ENCODE results near the gene CEP41. TPM values are rescaled to one million over a fixed set of nuclear protein-coding genes. Genes with fewer than 3 reads are reported as not detected.

The CEP41 gene
- total and polyA plus RNA-seq, 2 of the 13 experiments (the other 11 are each of a cell fraction or from before 2014, with no cell fraction given), result 8.7 to 9.0 TPM

DNA sequence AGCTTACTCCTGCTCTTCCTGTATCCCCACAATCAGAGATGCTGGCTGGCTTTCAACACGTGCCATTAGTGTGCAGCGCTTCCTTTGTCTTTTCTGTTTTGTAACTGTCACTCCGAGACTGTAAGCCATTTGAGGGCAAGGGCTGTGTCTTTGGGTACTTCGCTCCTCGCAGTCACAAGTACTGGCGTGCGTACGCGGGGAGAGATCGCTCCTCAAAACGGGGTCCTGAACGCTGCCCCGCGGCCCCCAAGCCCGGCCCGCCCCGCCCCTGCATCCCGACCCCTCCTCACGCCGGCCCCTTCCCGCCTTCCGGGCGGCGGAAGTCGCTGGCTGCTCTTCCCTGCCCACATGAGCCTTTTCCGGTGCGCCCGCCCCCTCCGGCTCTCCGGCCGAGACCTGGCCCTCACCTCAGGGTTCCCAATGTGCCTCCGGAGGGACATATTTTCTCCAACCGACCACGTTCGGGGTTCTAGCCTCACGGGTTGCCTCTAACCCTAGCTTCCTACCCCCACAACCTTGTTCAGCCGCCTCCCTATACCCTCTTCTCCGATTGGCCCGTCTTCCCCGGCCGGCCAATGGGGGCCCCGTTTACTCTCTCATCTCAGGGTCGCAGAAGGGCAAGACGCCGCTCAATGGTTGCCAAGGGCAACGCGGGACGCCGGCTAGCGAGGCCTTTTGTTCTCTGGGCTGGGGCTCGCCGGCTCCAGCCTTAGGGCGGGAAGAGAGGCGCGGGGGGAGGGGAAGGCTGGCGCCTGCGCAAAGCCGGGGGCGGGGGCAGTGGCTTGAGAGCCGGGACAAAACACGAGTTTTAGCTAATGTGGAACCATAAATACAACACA, at the start of gene CEP41 (continued):
- TF ChIP-seq HMGXB4 (CRISPR knock-in tag; IDR thresholded peaks at IDR 0.05; ENCODE audit: borderline replicate concordance in 1 of 2, low read depth in 1 of 2) (0 out of 4 replicates have a peak, but pooled peaks of 1 of the 2 experiments have one; percentile 58), ZFY (CRISPR knock-in tag; IDR thresholded peaks at IDR 0.05) (peak; percentile 44), RBFOX2 (IDR thresholded peaks at IDR 0.05; ENCODE audit: low read depth, low read length) (peak; percentile 48; the same call in 1 of the 2 replicates), HDAC2 (CRISPR knock-in tag; IDR thresholded peaks at IDR 0.05) (peak; percentile 30; the same call in 1 of the 2 replicates), MAFG (CRISPR knock-in tag; IDR thresholded peaks at IDR 0.05) (no peak), SALL2 (CRISPR knock-in tag; IDR thresholded peaks at IDR 0.05) (no peak), PCBP1 (IDR thresholded peaks at IDR 0.05; ENCODE audit: borderline replicate concordance, low read depth, low read length) (0 out of 2 replicates have a peak, but pooled peaks have one; percentile 46)
- TF ChIP-seq, protein P1, sequence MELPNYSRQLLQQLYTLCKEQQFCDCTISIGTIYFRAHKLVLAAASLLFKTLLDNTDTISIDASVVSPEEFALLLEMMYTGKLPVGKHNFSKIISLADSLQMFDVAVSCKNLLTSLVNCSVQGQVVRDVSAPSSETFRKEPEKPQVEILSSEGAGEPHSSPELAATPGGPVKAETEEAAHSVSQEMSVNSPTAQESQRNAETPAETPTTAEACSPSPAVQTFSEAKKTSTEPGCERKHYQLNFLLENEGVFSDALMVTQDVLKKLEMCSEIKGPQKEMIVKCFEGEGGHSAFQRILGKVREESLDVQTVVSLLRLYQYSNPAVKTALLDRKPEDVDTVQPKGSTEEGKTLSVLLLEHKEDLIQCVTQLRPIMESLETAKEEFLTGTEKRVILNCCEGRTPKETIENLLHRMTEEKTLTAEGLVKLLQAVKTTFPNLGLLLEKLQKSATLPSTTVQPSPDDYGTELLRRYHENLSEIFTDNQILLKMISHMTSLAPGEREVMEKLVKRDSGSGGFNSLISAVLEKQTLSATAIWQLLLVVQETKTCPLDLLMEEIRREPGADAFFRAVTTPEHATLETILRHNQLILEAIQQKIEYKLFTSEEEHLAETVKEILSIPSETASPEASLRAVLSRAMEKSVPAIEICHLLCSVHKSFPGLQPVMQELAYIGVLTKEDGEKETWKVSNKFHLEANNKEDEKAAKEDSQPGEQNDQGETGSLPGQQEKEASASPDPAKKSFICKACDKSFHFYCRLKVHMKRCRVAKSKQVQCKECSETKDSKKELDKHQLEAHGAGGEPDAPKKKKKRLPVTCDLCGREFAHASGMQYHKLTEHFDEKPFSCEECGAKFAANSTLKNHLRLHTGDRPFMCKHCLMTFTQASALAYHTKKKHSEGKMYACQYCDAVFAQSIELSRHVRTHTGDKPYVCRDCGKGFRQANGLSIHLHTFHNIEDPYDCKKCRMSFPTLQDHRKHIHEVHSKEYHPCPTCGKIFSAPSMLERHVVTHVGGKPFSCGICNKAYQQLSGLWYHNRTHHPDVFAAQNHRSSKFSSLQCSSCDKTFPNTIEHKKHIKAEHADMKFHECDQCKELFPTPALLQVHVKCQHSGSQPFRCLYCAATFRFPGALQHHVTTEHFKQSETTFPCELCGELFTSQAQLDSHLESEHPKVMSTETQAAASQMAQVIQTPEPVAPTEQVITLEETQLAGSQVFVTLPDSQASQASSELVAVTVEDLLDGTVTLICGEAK (IDR thresholded peaks at IDR 0.05), result no peak
- TF ChIP-seq, protein P1 (CRISPR knock-in tag; IDR thresholded peaks at IDR 0.05), result peak; percentile 46; the same call in 1 of the 2 replicates
- TF ChIP-seq, protein P2, sequence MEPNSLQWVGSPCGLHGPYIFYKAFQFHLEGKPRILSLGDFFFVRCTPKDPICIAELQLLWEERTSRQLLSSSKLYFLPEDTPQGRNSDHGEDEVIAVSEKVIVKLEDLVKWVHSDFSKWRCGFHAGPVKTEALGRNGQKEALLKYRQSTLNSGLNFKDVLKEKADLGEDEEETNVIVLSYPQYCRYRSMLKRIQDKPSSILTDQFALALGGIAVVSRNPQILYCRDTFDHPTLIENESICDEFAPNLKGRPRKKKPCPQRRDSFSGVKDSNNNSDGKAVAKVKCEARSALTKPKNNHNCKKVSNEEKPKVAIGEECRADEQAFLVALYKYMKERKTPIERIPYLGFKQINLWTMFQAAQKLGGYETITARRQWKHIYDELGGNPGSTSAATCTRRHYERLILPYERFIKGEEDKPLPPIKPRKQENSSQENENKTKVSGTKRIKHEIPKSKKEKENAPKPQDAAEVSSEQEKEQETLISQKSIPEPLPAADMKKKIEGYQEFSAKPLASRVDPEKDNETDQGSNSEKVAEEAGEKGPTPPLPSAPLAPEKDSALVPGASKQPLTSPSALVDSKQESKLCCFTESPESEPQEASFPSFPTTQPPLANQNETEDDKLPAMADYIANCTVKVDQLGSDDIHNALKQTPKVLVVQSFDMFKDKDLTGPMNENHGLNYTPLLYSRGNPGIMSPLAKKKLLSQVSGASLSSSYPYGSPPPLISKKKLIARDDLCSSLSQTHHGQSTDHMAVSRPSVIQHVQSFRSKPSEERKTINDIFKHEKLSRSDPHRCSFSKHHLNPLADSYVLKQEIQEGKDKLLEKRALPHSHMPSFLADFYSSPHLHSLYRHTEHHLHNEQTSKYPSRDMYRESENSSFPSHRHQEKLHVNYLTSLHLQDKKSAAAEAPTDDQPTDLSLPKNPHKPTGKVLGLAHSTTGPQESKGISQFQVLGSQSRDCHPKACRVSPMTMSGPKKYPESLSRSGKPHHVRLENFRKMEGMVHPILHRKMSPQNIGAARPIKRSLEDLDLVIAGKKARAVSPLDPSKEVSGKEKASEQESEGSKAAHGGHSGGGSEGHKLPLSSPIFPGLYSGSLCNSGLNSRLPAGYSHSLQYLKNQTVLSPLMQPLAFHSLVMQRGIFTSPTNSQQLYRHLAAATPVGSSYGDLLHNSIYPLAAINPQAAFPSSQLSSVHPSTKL (CRISPR knock-in tag; IDR thresholded peaks at IDR 0.05), result no peak
- TF ChIP-seq, protein P3, sequence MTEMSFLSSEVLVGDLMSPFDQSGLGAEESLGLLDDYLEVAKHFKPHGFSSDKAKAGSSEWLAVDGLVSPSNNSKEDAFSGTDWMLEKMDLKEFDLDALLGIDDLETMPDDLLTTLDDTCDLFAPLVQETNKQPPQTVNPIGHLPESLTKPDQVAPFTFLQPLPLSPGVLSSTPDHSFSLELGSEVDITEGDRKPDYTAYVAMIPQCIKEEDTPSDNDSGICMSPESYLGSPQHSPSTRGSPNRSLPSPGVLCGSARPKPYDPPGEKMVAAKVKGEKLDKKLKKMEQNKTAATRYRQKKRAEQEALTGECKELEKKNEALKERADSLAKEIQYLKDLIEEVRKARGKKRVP (CRISPR knock-in tag; IDR thresholded peaks at IDR 0.05), result 0 out of 4 replicates have a peak, but pooled peaks of 1 of the 2 experiments have one; percentile 39

Data from HepG2 (cell line).